ENCODE measurements around the gene MYBPC1.

- no peak for TF ChIP-seq CTCF (IDR thresholded peaks at IDR 0.05; ENCODE audit: insufficient read depth, low read length, poor library complexity, severe bottlenecking)
- TF ChIP-seq EZH2phosphoT487 (conservative IDR thresholded peaks at IDR 0.05; ENCODE audit: low read length) = no peak
Measured at GRCh38 chr12:101596172-101596571, 1.4 kb downstream of the MYBPC1 start.

Measured in SU-DHL-6 (cell line).